ENCODE data around the gene PHLDA1. TPM values are rescaled to one million over a fixed set of nuclear protein-coding genes. Genes with fewer than 3 reads are reported as not detected.

Gene PHLDA1
- polyA plus RNA-seq, 1 of the 3 experiments (the other 2 are of a cell fraction) = 26.2 TPM

DNA sequence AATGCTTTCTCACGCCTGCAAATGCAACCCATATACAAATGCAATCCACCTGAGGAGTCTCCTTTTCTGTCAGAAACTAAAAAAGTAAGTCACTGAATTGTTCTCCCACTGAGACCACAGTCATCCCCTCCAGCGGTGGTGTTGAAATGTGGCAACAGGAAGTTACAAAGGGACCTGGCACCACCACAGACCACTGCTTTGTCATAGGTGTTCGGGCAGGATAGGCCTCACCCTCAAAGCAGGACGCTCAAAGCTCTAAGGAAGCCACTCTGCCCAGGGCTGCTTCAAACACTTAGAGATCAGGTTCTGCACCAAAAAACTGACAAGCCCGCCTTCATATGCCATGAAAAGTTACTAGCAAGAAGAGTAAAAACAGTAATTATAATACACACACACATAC, 11.3 kb downstream of the PHLDA1 start:
- H3K27me3 ChIP-seq (ENCODE audit: insufficient read depth) = no peaks in the 10 kb centered on the region
- TF ChIP-seq EP300 (IDR thresholded peaks at IDR 0.05; ENCODE audit: borderline replicate concordance in 1 of 2, low read depth in 1 of 2, low read length in 1 of 2) = no peak
- TF ChIP-seq FOXM1 (IDR thresholded peaks at IDR 0.05; ENCODE audit: low read depth) = no peak; the same call in 1 of the 2 replicates
- no peak for TF ChIP-seq POLR2AphosphoS5 (IDR thresholded peaks at IDR 0.05; ENCODE audit: low read depth, low read length)
- TF ChIP-seq GATA2 (CRISPR knock-in tag; IDR thresholded peaks at IDR 0.05) = no peak
- no peak for TF ChIP-seq GABPA (IDR thresholded peaks at IDR 0.05; ENCODE audit: low read depth)
- H3K4me3 ChIP-seq (ENCODE audit: low read depth in 2 of 2, low read length in 1 of 2) = no peak overlapping the region
- no peaks in the 10 kb centered on the region for H3K9me2 ChIP-seq
- peak overlapping the region; percentile 14 for H2AFZ ChIP-seq (ENCODE audit: low read depth)
- H3K36me3 ChIP-seq (replicated peaks in 1 of 2; ENCODE audit: control insufficient read depth in 1 of 2, insufficient read depth in 2 of 2, low read length in 1 of 2) = no peaks in the 10 kb centered on the region
- H3K9me3 ChIP-seq = no peaks in the 10 kb centered on the region
- POLR2A ChIA-PET = no interaction called here
- DNase-seq = no peak
- H3K4me1 ChIP-seq (ENCODE audit: control insufficient read depth in 1 of 2, insufficient read depth in 2 of 2, low read depth in 1 of 2, low read length in 1 of 2) = peaks cover 0 to 18% of the 10 kb centered on the region in 2 experiments; a peak in 2 of 4 replicates
- WGBS (ENCODE audit: low lambda C conversion rate) = 26% methylated on average over 5 of the region's 5 CpGs
- H3K9ac ChIP-seq = peak overlapping the region; percentile 71
- peak overlapping the region; percentile 72 to 99 for H3K27ac ChIP-seq (ENCODE audit: low read depth in 2 of 2, low read length in 1 of 2)
- CTCF ChIA-PET = interaction anchor here (1.6 kb wide), 1 partner anchor 11 kb away, joined by 8 read pairs; the partner anchor contains the start of gene PHLDA1
- H3K4me2 ChIP-seq = peak overlapping the region; percentile 60
- H4K20me1 ChIP-seq (ENCODE audit: insufficient read depth) = no peaks in the 10 kb centered on the region
- H3K79me2 ChIP-seq (ENCODE audit: insufficient read depth) = no peaks in the 10 kb centered on the region
- H3F3A ChIP-seq (replicated peaks; ENCODE audit: insufficient read depth) = peaks cover 41% of the 10 kb centered on the region

DNA sequence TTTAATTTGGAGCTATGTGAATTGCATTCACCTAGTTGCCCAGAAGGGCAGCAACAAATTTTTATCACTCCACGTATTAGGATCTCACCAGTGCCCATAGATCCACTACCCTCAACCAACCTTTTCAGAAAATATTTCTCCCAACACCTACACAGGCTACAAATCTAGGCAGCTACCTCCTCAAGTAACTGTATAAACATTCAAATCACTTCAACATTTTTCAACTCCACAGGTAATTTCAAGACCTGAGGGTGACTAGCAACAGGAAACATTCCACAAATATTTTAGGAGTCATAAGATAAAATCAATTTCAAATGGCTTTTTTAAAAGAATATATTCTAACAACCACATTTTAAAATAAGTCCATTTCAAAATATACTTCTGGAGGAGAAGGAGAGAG, 12.9 kb downstream of the PHLDA1 start:
- H3K27ac ChIP-seq (ENCODE audit: low read depth in 2 of 2, low read length in 1 of 2) = peak overlapping the region in 1 of 2 experiments; percentile 29; a peak in 1 of 4 replicates
- H3K36me3 ChIP-seq (replicated peaks in 1 of 2; ENCODE audit: control insufficient read depth in 1 of 2, insufficient read depth in 2 of 2, low read length in 1 of 2) = no peaks in the 10 kb centered on the region
- no peaks in the 10 kb centered on the region for H4K20me1 ChIP-seq (ENCODE audit: insufficient read depth)
- peaks cover 4 to 18% of the 10 kb centered on the region in 2 experiments; a peak in 3 of 4 replicates for H3K4me1 ChIP-seq (ENCODE audit: control insufficient read depth in 1 of 2, insufficient read depth in 2 of 2, low read depth in 1 of 2, low read length in 1 of 2)
- H2AFZ ChIP-seq (ENCODE audit: low read depth) = no peak overlapping the region
- ChIA-PET CTCF (interaction anchor here (0.6 to 1.0 kb wide), 2 partner anchors 180 to 368 kb away, joined by 3 to 4 read pairs; no protein-coding TSS in a partner anchor), POLR2A (no interaction called here)
- no peak overlapping the region for H3K4me2 ChIP-seq
- H3K27me3 ChIP-seq (ENCODE audit: insufficient read depth) = no peaks in the 10 kb centered on the region
- no peaks in the 10 kb centered on the region for H3K79me2 ChIP-seq (ENCODE audit: insufficient read depth)
- DNase-seq = no peak
- H3K9me2 ChIP-seq = no peaks in the 10 kb centered on the region
- no peaks in the 10 kb centered on the region for H3K9me3 ChIP-seq
- peaks cover 30% of the 10 kb centered on the region for H3F3A ChIP-seq (replicated peaks; ENCODE audit: insufficient read depth)
- no peak for TF ChIP-seq POLR2AphosphoS5 (IDR thresholded peaks at IDR 0.05; ENCODE audit: low read depth, low read length)
- TF ChIP-seq EZH2phosphoT487 (IDR thresholded peaks at IDR 0.05; ENCODE audit: borderline replicate concordance, low read depth) = no peak
- TF ChIP-seq CHD2 (IDR thresholded peaks at IDR 0.05; ENCODE audit: low read length, partially characterized antibody) = no peak
- TF ChIP-seq, protein P1, sequence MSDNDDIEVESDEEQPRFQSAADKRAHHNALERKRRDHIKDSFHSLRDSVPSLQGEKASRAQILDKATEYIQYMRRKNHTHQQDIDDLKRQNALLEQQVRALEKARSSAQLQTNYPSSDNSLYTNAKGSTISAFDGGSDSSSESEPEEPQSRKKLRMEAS (IDR thresholded peaks at IDR 0.05; ENCODE audit: low read depth) = no peak
- TF ChIP-seq ELF1 (IDR thresholded peaks at IDR 0.05) = no peak
- no peak overlapping the region for H3K4me3 ChIP-seq (ENCODE audit: low read depth in 2 of 2, low read length in 1 of 2)
- WGBS (ENCODE audit: low lambda C conversion rate) = 86% methylated on average over 1 of the region's 1 CpG
- no peak overlapping the region for H3K9ac ChIP-seq

DNA sequence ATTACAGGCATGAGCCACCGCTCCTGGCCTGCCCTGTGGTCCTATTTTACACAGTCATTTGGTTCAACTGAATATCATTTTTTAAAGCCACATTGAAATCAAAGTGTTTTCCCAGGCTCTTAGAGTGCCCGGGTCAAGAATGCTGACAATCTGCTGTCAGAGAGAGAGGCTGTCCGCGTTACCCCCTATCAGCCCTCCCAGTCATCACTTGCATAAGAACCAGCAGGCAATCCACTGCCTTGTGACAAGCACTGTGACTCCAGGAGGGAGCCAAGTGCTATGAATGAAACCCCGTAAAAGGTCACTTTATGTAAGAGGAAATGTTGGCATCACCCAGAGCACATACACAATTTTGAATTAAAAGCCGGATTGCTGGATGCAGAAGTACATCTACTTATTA, 13.5 kb downstream of the PHLDA1 start:
- H3K9me3 ChIP-seq = no peaks in the 10 kb centered on the region
- no peak overlapping the region for H3K4me2 ChIP-seq
- H3K27me3 ChIP-seq (ENCODE audit: insufficient read depth) = no peaks in the 10 kb centered on the region
- H3K36me3 ChIP-seq (replicated peaks in 1 of 2; ENCODE audit: control insufficient read depth in 1 of 2, insufficient read depth in 2 of 2, low read length in 1 of 2) = no peaks in the 10 kb centered on the region
- H4K20me1 ChIP-seq (ENCODE audit: insufficient read depth) = no peaks in the 10 kb centered on the region
- no peak overlapping the region for H3K4me3 ChIP-seq (ENCODE audit: low read depth in 2 of 2, low read length in 1 of 2)
- WGBS (ENCODE audit: low lambda C conversion rate) = 60% methylated on average over 6 of the region's 6 CpGs
- peak overlapping the region in 1 of 2 experiments; percentile 29; a peak in 1 of 4 replicates for H3K27ac ChIP-seq (ENCODE audit: low read depth in 2 of 2, low read length in 1 of 2)
- no peak for TF ChIP-seq EZH2phosphoT487 (IDR thresholded peaks at IDR 0.05; ENCODE audit: borderline replicate concordance, low read depth)
- no peak for TF ChIP-seq RCOR1 (IDR thresholded peaks at IDR 0.05; ENCODE audit: low read length)
- TF ChIP-seq EP300 (IDR thresholded peaks at IDR 0.05; ENCODE audit: borderline replicate concordance in 1 of 2, low read depth in 1 of 2, low read length in 1 of 2) = no peak
- TF ChIP-seq CHD2 (IDR thresholded peaks at IDR 0.05; ENCODE audit: low read length, partially characterized antibody) = no peak
- TF ChIP-seq TAF1 (IDR thresholded peaks at IDR 0.05; ENCODE audit: borderline replicate concordance, low read depth, low read length) = no peak
- TF ChIP-seq, protein P2, sequence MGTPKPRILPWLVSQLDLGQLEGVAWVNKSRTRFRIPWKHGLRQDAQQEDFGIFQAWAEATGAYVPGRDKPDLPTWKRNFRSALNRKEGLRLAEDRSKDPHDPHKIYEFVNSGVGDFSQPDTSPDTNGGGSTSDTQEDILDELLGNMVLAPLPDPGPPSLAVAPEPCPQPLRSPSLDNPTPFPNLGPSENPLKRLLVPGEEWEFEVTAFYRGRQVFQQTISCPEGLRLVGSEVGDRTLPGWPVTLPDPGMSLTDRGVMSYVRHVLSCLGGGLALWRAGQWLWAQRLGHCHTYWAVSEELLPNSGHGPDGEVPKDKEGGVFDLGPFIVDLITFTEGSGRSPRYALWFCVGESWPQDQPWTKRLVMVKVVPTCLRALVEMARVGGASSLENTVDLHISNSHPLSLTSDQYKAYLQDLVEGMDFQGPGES (IDR thresholded peaks at IDR 0.05; ENCODE audit: low read depth, low read length) = no peak
- TF ChIP-seq RAD21 (IDR thresholded peaks at IDR 0.05; ENCODE audit: low read length) = no peak
- TF ChIP-seq POLR2AphosphoS5 (IDR thresholded peaks at IDR 0.05; ENCODE audit: low read depth, low read length) = no peak
- no peak for TF ChIP-seq MXI1 (IDR thresholded peaks at IDR 0.05; ENCODE audit: low read depth, low read length)
- TF ChIP-seq TEAD4 (IDR thresholded peaks at IDR 0.05; ENCODE audit: borderline replicate concordance, insufficient read depth) = no peak
- no peak for TF ChIP-seq YY1 (IDR thresholded peaks at IDR 0.05; ENCODE audit: low read depth)
- TF ChIP-seq MEF2A (IDR thresholded peaks at IDR 0.05; ENCODE audit: borderline replicate concordance, low read depth) = no peak
- TF ChIP-seq, protein P1 (IDR thresholded peaks at IDR 0.05; ENCODE audit: low read depth) = no peak
- peaks cover 30% of the 10 kb centered on the region for H3F3A ChIP-seq (replicated peaks; ENCODE audit: insufficient read depth)
- POLR2A ChIA-PET = no interaction called here
- DNase-seq = no peak
- H3K4me1 ChIP-seq (ENCODE audit: control insufficient read depth in 1 of 2, insufficient read depth in 2 of 2, low read depth in 1 of 2, low read length in 1 of 2) = peaks cover 6 to 18% of the 10 kb centered on the region in 2 experiments; a peak in 3 of 4 replicates
- CTCF ChIA-PET = interaction anchor here (1.0 kb wide), 1 partner anchor 179 kb away, joined by 3 read pairs; no protein-coding TSS in a partner anchor
- no peaks in the 10 kb centered on the region for H3K9me2 ChIP-seq
- no peaks in the 10 kb centered on the region for H3K79me2 ChIP-seq (ENCODE audit: insufficient read depth)
- no peak overlapping the region for H2AFZ ChIP-seq (ENCODE audit: low read depth)
- H3K9ac ChIP-seq = no peak overlapping the region

Measured in SK-N-SH (cell line).